Subcutaneous adipose tissue (tissue), 4 donors: ENCODE results near the gene RGS8. TPM values are rescaled to one million over a fixed set of nuclear protein-coding genes. Genes with fewer than 3 reads are reported as not detected.

Experiments used
- CTCF ChIP-seq: fragments of 450-650 bp; IDR thresholded peaks from one replicate; pipeline ENCODE4 v1.5.1; 2016; ENCODE audit warnings: low read depth, mild to moderate bottlenecking, control low read depth, antibody characterized with exemption, moderate library complexity
- total RNA-seq, 4 donors: library from RNA; depleted of rRNA; stranded (reverse); fragments of >200 nt; gene quantifications; one replicate each; pipeline ENCODE4 v1.1.0, GENCODE V29; 2016

RGS8 gene
- total RNA-seq, 4 donors from 2014 or later = not detected

- no peak for TF ChIP-seq CTCF
These were observed 36.1 kb upstream of the RGS8 start for GRCh38 chr1:182720463-182720862.

- no peak for TF ChIP-seq CTCF
These were observed 35.2 kb upstream of the RGS8 start for GRCh38 chr1:182719553-182719952.

GRCh38 chr1:182718311-182718710 lies 33.9 kb upstream of the RGS8 start:
- no peak for TF ChIP-seq CTCF

- no peak for TF ChIP-seq CTCF
These were observed 32.6 kb upstream of the RGS8 start for GRCh38 chr1:182716740-182717720.

GRCh38 chr1:182715531-182715930 lies 31.1 kb upstream of the RGS8 start:
- TF ChIP-seq CTCF = no peak

GRCh38 chr1:182714546-182714945 lies 30.2 kb upstream of the RGS8 start:
- TF ChIP-seq CTCF = no peak

- no peak for TF ChIP-seq CTCF
These were observed 29.6 kb upstream of the RGS8 start for GRCh38 chr1:182713939-182714338.
